Neuronal stem cell (in vitro differentiated cells): Measurements from ENCODE around the gene MDP1. TPM values are rescaled to one million over a fixed set of nuclear protein-coding genes. Genes with fewer than 3 reads are reported as not detected.

ENCODE experiments used
- DNase-seq: peaks from one replicate; pipeline ENCODE4 v3.0.0-alpha.2; 2013; ENCODE audit warnings: low spot score
- H2AFZ ChIP-seq: one replicate; pipeline ENCODE4 v1.6.1; 2013; ENCODE audit warnings: mild to moderate bottlenecking, low read length, inconsistent platforms
- H2AK5ac ChIP-seq: 2 replicates; pipeline ENCODE4 v1.6.1; 2013; ENCODE audit warnings: low read depth, mild to moderate bottlenecking, inconsistent platforms, low read length, moderate library complexity, mixed read lengths
- H2BK120ac ChIP-seq: 2 replicates; pipeline ENCODE4 v1.6.1; 2013; ENCODE audit warnings: low read depth, mild to moderate bottlenecking, inconsistent platforms, low read length, moderate library complexity, mixed read lengths
- H2BK12ac ChIP-seq: one replicate; pipeline ENCODE4 v1.6.1; 2013; ENCODE audit warnings: low read length, inconsistent platforms
- H2BK15ac ChIP-seq: 2 replicates; pipeline ENCODE4 v1.6.1; 2013; ENCODE audit warnings: mild to moderate bottlenecking, low read length, inconsistent platforms, mixed read lengths
- H2BK5ac ChIP-seq: one replicate; pipeline ENCODE4 v1.6.1; 2013; ENCODE audit warnings: inconsistent platforms, mild to moderate bottlenecking, low read length, moderate library complexity
- H3K14ac ChIP-seq: one replicate; pipeline ENCODE4 v1.6.1; 2013; ENCODE audit warnings: low read length, inconsistent platforms
- H3K18ac ChIP-seq: 2 replicates; pipeline ENCODE4 v1.6.1; 2013; ENCODE audit warnings: low read length, inconsistent platforms
- H3K23ac ChIP-seq: 2 replicates; pipeline ENCODE4 v1.6.1; 2013; ENCODE audit warnings: low read depth, mild to moderate bottlenecking, mixed read lengths, low read length, inconsistent platforms; ENCODE audit not compliant: poor library complexity
- H3K27ac ChIP-seq: replicated peaks from 3 replicates; pipeline ENCODE4 v1.5.1; 2013; ENCODE audit warnings: low read length, inconsistent platforms
- H3K27me3 ChIP-seq, 3 experiments: 2 replicates each; pipeline ENCODE4 v1.6.1; 2013; ENCODE audit warnings: low read length in 3 of 3, mild to moderate bottlenecking in 2 of 3, inconsistent platforms in 1 of 3, low read depth in 1 of 3, mixed read lengths in 1 of 3, moderate library complexity in 1 of 3; ENCODE audit not compliant: control insufficient read depth in 3 of 3, insufficient read depth in 3 of 3
- H3K36me3 ChIP-seq, 2 donors: replicated peaks in 1 of 2; 2 replicates each; pipeline ENCODE4 v1.6.1; 2013; ENCODE audit warnings: low read length in 2 of 2; ENCODE audit not compliant: control insufficient read depth in 2 of 2, insufficient read depth in 2 of 2
- H3K4ac ChIP-seq: 2 replicates; pipeline ENCODE4 v1.6.1; 2013; ENCODE audit warnings: inconsistent platforms, mild to moderate bottlenecking, low read length, moderate library complexity
- H3K4me1 ChIP-seq, 2 donors: 1 replicate in 1 of 2; 2 replicates in 1 of 2; pipeline ENCODE4 v1.6.1; 2013; ENCODE audit warnings: low read length in 2 of 2, low read depth in 1 of 2; ENCODE audit not compliant: control insufficient read depth in 2 of 2, insufficient read depth in 1 of 2
- H3K4me2 ChIP-seq: one replicate; pipeline ENCODE4 v1.6.1; 2013; ENCODE audit warnings: mild to moderate bottlenecking, low read length, inconsistent platforms; ENCODE audit not compliant: insufficient read depth, poor library complexity, severe bottlenecking
- H3K4me3 ChIP-seq, 2 donors: 2 replicates each; pipeline ENCODE4 v1.5.1; 2013; ENCODE audit warnings: low read length in 2 of 2, mild to moderate bottlenecking in 2 of 2, inconsistent platforms in 1 of 2, moderate library complexity in 1 of 2
- H3K79me1 ChIP-seq: one replicate; pipeline ENCODE4 v1.6.1; 2013; ENCODE audit warnings: low read depth, mild to moderate bottlenecking, inconsistent platforms, low read length, moderate library complexity
- H3K9ac ChIP-seq: one replicate; pipeline ENCODE4 v1.6.1; 2013; ENCODE audit warnings: mild to moderate bottlenecking, low read depth, low read length, inconsistent platforms; ENCODE audit not compliant: poor library complexity
- H3K9me3 ChIP-seq, 2 donors: replicated peaks in 1 of 2; 2 replicates each; pipeline versions ENCODE3 to v1.6.1; 2013; ENCODE audit warnings: low read length in 2 of 2, mild to moderate bottlenecking in 2 of 2, inconsistent platforms in 1 of 2, low read depth in 1 of 2, mixed read lengths in 1 of 2, moderate library complexity in 1 of 2; ENCODE audit not compliant: control insufficient read depth in 2 of 2, insufficient read depth in 1 of 2
- H4K8ac ChIP-seq: one replicate; pipeline ENCODE4 v1.6.1; 2013; ENCODE audit warnings: low read depth, mild to moderate bottlenecking, inconsistent platforms, low read length, moderate library complexity
- H4K91ac ChIP-seq: one replicate; pipeline ENCODE4 v1.6.1; 2013; ENCODE audit warnings: low read length, low read depth, mild to moderate bottlenecking, inconsistent platforms; ENCODE audit not compliant: poor library complexity
- WGBS, 2 donors: extraction: QIAGEN DNeasy Blood & Tissue Kit; methylation state at CpG; one replicate each; pipeline ENCODE4 v1.1.7; 2013; ENCODE audit warnings: missing lambda C conversion rate in 2 of 2, mixed read lengths in 1 of 2; ENCODE audit not compliant: insufficient read length in 2 of 2, insufficient replicate concordance in 1 of 2; ENCODE audit errors: extremely low coverage in 2 of 2; 5-methylcytosine and 5-hydroxymethylcytosine counted together
- small RNA-seq: library from polyadenylated mRNA; stranded (forward); fragments of <200 nt; extraction: miRNeasy Mini kit (QIAGEN cat#:217004); gene quantifications from one replicate; pipeline ENCODE3, GENCODE V24; 2013; ENCODE audit not compliant: insufficient read depth

MDP1 gene

DNA sequence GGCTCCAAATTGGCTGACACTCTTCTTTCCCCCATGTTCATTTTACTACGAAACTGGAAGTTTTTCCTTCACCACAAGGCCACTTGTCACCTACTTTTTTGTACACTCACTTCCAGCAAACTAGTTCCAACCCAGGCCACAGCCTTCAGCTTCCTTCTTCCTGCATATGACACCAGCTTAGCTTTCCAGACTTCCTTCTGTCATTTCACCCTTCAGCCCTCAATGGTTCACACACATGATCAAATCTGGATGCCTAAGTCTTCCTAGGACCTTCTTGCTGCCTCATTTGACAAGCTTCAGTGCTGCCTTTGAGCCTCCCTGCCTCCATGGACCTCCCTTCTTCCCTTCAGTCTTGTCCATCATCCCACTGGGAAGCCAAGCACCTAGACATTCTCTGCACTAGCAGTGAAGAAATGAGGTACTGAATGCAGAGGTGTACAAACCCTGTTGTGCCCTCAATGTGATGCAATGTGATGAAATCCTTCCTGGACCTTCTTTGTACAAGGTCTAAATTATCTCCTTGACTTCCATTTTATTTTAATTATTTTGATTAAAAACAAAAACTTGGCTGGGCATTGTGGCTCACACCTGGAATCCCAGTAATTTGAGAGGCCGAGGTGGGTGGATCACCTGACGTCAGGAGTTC, 48.3 kb downstream of the MDP1 start:
- peaks cover 18 to 42% of the 10 kb centered on the region in 2 donors for H3K36me3 ChIP-seq
- H3K18ac ChIP-seq: no peak overlapping the region
- no peaks in the 10 kb centered on the region for H3K9me3 ChIP-seq
- H4K8ac ChIP-seq: no peak overlapping the region
- no peak overlapping the region for H3K14ac ChIP-seq
- no peak overlapping the region for H3K9ac ChIP-seq
- H2AFZ ChIP-seq: no peak overlapping the region
- no peak overlapping the region for H2BK5ac ChIP-seq
- peaks cover 5% of the 10 kb centered on the region for H3K79me1 ChIP-seq
- H3K4me3 ChIP-seq: no peak overlapping the region
- WGBS, 2 donors: no CpG with 5 or more reads among the region's 3 CpGs
- H2BK12ac ChIP-seq: no peak overlapping the region
- no peaks in the 10 kb centered on the region for H3K27me3 ChIP-seq
- peaks cover 0 to 5% of the 10 kb centered on the region in 2 donors for H3K4me1 ChIP-seq
- no peak overlapping the region for H2BK15ac ChIP-seq
- no peak overlapping the region for H3K27ac ChIP-seq
- H3K4ac ChIP-seq: no peak overlapping the region
- no peak overlapping the region for H2AK5ac ChIP-seq
- no peak overlapping the region for H2BK120ac ChIP-seq
- H3K4me2 ChIP-seq: no peak overlapping the region
- no peak overlapping the region for H3K23ac ChIP-seq
- H4K91ac ChIP-seq: no peak overlapping the region
- DNase-seq: no peak

DNA sequence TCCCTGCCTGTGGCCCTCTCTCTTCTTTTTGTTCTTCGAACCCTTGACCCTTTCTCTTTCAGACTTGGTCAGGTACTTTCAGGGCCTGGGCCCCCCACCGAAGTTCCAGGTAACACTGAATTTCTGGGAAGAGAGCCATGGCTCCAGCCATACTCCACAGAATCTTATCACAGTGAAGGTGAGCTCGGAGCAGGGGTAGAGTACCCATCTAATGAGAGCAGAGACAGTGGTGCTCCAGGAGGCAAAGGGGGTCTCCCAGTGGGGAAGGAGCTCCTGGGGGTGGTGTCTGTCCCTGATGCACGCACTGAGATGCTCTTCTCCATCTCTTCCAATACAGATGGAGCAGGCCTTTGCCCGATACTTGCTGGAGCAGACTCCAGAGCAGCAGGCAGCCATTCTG, 50.1 kb downstream of the MDP1 start:
- Histone ChIP-seq H2BK120ac (no peak overlapping the region), H3K23ac (no peak overlapping the region), H3K4ac (no peak overlapping the region), H3K27me3 (no peaks in the 10 kb centered on the region), H3K4me1 (peaks cover 6 to 12% of the 10 kb centered on the region in 2 donors), H3K4me3 (no peak overlapping the region), H2AFZ (no peak overlapping the region), H2BK5ac (no peak overlapping the region), H2BK15ac (no peak overlapping the region), H3K9me3 (no peaks in the 10 kb centered on the region), H2BK12ac (no peak overlapping the region), H4K91ac (no peak overlapping the region), H3K79me1 (no peaks in the 10 kb centered on the region), H3K27ac (no peak overlapping the region), H4K8ac (no peak overlapping the region), H3K14ac (no peak overlapping the region), H3K36me3 (peaks cover 21 to 44% of the 10 kb centered on the region in 2 donors), H3K18ac (no peak overlapping the region), H3K4me2 (no peak overlapping the region), H3K9ac (no peak overlapping the region), H2AK5ac (no peak overlapping the region)
- WGBS, 2 donors: no CpG with 5 or more reads among the region's 5 CpGs
- no peak for DNase-seq

GRCh38 chr14:24164518-24164991, 51.3 kb downstream of the MDP1 start:
- Histone ChIP-seq H4K91ac (no peak overlapping the region), H3K27me3 (no peaks in the 10 kb centered on the region), H2BK15ac (no peak overlapping the region), H3K4ac (no peak overlapping the region), H3K4me3 (no peak overlapping the region), H3K4me1 (peaks cover 7 to 13% of the 10 kb centered on the region in 2 donors), H2BK5ac (no peak overlapping the region), H3K36me3 (peaks cover 28 to 56% of the 10 kb centered on the region in 2 donors), H3K27ac (no peak overlapping the region), H4K8ac (no peak overlapping the region), H3K14ac (no peak overlapping the region), H2BK12ac (no peak overlapping the region), H2AK5ac (no peak overlapping the region), H2BK120ac (no peak overlapping the region), H3K79me1 (no peaks in the 10 kb centered on the region), H3K9ac (no peak overlapping the region), H3K23ac (no peak overlapping the region), H3K4me2 (no peak overlapping the region), H3K9me3 (no peaks in the 10 kb centered on the region), H3K18ac (no peak overlapping the region), H2AFZ (no peak overlapping the region)
- WGBS, 2 donors: no CpG with 5 or more reads among the region's 14 CpGs
- no peak for DNase-seq

Small RNA genes lying within 50 kb of the gene (small RNA-seq; reads per million reads assigned to genes)
- gene AL136295.4: not detected
- gene CHMP4A: not detected
- gene IPO4: 1.2 reads per million
- not detected for gene IRF9
- gene MDP1: not detected
